SIG-M5 treated with dmso at 0.1 percent for 504 hours (cell line): ENCODE results near the gene UNC5B.

Experiments used
- DNase-seq: peaks from one replicate; lab custom pipeline; 2025; ENCODE audit not compliant: unreplicated experiment; lab: John Stamatoyannopoulos, UW

The UNC5B gene

GRCh38 chr10:71253981-71254818 lies 41.8 kb downstream of the UNC5B start:
- DNase-seq, result no peak

DNA sequence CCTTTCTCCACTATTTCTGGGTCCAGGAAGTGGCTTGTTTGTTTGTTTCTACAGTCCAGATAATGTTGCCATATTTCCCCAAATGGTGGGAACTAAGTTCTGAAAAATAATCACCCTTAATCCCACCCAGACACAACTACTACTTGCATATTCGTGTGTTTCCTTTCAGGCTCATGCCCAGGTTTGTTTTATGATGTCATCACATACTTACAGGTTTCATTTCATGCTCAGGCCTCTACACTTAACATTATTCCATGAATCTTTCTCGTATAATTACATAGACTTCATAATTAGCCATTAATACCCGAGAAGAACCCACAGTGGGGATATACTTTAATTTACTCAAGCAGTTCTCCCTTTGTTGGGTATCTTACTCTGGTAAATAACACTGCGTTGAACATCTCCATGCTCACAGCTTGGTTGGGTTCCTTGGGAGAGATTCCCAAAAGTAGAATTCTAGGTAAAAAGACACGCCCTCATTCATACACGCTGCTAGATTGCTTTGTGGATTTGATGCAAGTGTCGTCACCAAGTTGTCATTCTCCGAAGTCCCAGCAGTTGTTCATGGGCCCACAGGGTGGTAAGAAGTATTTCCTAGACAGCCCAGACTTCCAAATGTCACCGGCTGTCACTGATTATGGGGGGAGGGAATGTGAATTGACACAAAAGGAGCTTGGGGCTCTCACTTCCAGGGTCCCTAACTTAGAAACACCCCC lies 42.6 kb downstream of the UNC5B start:
- DNase-seq, result no peak

DNA sequence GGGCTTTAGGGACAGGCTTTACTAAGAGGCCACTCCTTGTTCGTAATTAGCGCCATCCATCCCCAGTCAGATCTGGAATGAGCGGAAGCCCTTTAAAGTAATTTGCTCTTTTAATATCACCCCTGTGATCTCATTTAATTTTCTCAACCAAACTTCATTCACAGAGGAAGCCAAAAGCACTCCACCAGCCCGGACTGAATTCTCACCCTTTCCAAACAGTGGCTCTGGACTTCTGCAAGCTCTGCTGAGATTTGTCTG lies 43.1 kb downstream of the UNC5B start:
- DNase-seq, result no peak

- DNase-seq, result no peak
These were observed 43.7 kb downstream of the UNC5B start for GRCh38 chr10:71255808-71256660.

- no peak for DNase-seq
These were observed 44.4 kb downstream of the UNC5B start for GRCh38 chr10:71256661-71257318.

GRCh38 chr10:71257319-71257997 lies 45.1 kb downstream of the UNC5B start:
- DNase-seq, result no peak

DNA sequence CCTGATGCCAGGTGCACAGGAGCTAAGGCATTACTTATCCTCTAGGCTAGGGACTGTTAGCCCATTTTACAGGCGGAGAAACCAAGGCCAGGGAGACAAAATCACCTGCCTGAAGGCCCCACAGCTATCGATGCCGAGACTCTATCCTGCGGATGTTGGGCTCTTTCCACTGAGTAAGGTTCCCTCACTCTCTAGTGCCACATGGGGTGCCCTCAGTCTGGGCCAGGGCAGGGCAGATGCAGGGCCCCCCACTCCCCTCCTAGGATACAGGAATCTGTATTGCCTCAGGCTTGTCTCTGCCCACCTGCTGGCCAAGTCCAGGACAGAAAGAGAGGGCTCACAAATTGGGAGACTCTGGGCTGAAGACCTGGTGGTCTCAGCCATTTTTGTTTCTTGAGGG lies 45.7 kb downstream of the UNC5B start:
- DNase-seq, result no peak

GRCh38 chr10:71258446-71259145 lies 46.2 kb downstream of the UNC5B start:
- DNase-seq, result no peak

GRCh38 chr10:71259282-71259681 lies 46.9 kb downstream of the UNC5B start:
- DNase-seq, result no peak

- no peak for DNase-seq
These were observed 47.6 kb downstream of the UNC5B start for GRCh38 chr10:71259815-71260501.

GRCh38 chr10:71260622-71261325 lies 48.4 kb downstream of the UNC5B start:
- no peak for DNase-seq

DNA sequence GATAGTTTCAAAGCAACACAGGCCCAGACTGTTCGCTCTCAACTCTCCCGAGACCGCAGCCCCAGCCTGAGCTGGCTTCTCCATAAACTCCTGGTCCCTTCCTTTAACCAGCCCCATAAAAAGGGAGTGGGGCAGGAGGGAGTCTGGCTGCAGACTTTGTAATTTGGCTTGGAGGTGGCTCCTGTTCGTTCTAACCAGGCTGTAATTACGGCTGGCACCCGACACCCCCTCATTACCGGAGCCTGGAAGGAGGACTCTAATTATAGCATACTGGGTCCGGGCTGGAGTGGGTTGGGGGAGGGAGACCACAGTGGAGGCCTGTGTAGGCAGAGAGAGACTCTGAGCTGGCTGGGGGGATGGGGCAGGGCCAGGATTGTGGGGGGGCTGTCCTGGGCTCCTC lies 49.7 kb downstream of the UNC5B start:
- DNase-seq, result no peak

GRCh38 chr10:71262817-71263216 lies 50.4 kb downstream of the UNC5B start:
- no peak for DNase-seq

- no peak for DNase-seq
These were observed 51.0 kb downstream of the UNC5B start for GRCh38 chr10:71263376-71263775.

GRCh38 chr10:71264345-71265200 lies 52.2 kb downstream of the UNC5B start:
- DNase-seq, result no peak

DNA sequence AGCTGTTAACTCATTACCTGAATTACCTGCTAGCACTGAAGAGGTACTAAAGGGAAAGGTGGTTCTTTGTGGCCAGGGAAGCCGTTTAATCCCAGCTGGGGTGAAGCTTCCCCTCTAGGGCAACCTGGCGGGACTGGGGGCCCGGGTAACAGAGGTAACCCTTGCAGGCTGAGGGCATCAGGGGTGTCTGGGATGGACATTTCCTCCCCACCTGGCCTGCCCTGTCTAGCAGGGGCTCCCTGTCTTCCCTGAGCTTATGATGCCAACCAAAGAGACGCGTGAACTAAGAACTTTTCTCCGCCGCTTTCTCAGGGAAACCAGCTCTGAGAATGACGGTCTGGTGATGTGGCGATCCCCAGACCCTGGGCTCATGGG lies 52.8 kb downstream of the UNC5B start:
- DNase-seq, result no peak

- DNase-seq, result no peak
These were observed 53.3 kb downstream of the UNC5B start for GRCh38 chr10:71265618-71266146.
